A673 (cell line): ENCODE data around the gene PKN1.

Source experiments
- EZH2 ChIP-seq: fragments of 200-600 bp; sonication (generic); IDR thresholded peaks from 2 replicates; pipeline ENCODE4 v1.6.1; 2017; ENCODE audit warnings: borderline replicate concordance, low read depth, mild to moderate bottlenecking, mixed read lengths, antibody characterized with exemption, low read length; ENCODE audit not compliant: poor library complexity, severe bottlenecking
- TF ChIP-seq, protein P1 (sequence below): fragments of 300-800, 200-600 bp; sonication (generic); conservative IDR thresholded peaks from 2 replicates; pipeline ENCODE4 v1.5.1; 2017; ENCODE audit warnings: low read depth, mild to moderate bottlenecking, antibody characterized with exemption, low read length, moderate library complexity, mixed read lengths

DNA sequence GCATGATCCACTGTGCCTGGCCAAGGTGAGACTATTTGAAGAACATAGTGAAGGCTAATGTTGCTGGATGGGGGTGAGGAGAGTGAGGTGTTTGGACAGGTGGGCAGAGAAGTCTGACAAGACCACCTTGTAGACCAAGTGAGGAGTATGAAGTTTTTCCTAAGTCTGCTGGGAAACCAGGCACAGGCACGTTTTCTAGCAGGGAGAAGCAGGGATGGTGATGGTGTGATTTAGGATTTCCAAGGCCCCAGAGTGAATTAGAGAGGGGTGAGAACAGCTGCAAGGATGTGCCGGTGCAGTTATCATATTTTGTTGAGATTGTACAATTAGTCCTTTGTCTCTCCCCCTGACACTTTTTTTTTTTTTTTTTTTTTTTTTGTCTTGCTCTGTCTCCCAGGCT lies 5.6 kb upstream of the PKN1 start:
- TF ChIP-seq, protein P1, sequence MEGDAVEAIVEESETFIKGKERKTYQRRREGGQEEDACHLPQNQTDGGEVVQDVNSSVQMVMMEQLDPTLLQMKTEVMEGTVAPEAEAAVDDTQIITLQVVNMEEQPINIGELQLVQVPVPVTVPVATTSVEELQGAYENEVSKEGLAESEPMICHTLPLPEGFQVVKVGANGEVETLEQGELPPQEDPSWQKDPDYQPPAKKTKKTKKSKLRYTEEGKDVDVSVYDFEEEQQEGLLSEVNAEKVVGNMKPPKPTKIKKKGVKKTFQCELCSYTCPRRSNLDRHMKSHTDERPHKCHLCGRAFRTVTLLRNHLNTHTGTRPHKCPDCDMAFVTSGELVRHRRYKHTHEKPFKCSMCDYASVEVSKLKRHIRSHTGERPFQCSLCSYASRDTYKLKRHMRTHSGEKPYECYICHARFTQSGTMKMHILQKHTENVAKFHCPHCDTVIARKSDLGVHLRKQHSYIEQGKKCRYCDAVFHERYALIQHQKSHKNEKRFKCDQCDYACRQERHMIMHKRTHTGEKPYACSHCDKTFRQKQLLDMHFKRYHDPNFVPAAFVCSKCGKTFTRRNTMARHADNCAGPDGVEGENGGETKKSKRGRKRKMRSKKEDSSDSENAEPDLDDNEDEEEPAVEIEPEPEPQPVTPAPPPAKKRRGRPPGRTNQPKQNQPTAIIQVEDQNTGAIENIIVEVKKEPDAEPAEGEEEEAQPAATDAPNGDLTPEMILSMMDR = no peak
- TF ChIP-seq EZH2 = no peak
